Activated T-helper 1 cell treated with anti-CD3 and anti-CD28 coated beads, Interleukin-12 subunit alpha, Interleukin-12 subunit beta, Interleukin-2, Interleukin-4 antibody, amounts not matched to agents 30 ng/mL and 10 ng/mL and 1 ng/mL, durations not matched to agents 14 hours and 24 hours and 36 hours (primary cell): Measurements from ENCODE around the gene ZSCAN32. TPM values are rescaled to one million over a fixed set of nuclear protein-coding genes. Genes with fewer than 3 reads are reported as not detected.

Experiments used
- DNase-seq: peaks from one replicate; pipeline ENCODE4 v3.0.0; 2021; ENCODE audit warnings: low spot score
- H3K27ac Mint-ChIP-seq: one replicate; pipeline ENCODE4 v1.8.0; 2021; ENCODE audit warnings: mild to moderate bottlenecking, mixed read lengths
- H3K27me3 Mint-ChIP-seq: one replicate; pipeline ENCODE4 v1.8.0; 2022; ENCODE audit warnings: mild to moderate bottlenecking, moderate library complexity, mixed read lengths; ENCODE audit not compliant: insufficient read depth
- H3K36me3 Mint-ChIP-seq: one replicate; pipeline ENCODE4 v1.8.0; 2021; ENCODE audit warnings: low read depth, mixed read lengths
- H3K4me1 Mint-ChIP-seq: one replicate; pipeline ENCODE4 v1.8.0; 2021; ENCODE audit warnings: low read depth, mixed read lengths
- H3K4me3 Mint-ChIP-seq: one replicate; pipeline ENCODE4 v1.8.0; 2021; ENCODE audit warnings: mild to moderate bottlenecking, moderate library complexity, mixed read lengths
- H3K9me3 Mint-ChIP-seq: one replicate; pipeline ENCODE4 v1.8.0; 2021; ENCODE audit warnings: mixed read lengths
- intact Hi-C: fragments of 100-400 bp; cut with micrococcal nuclease; formaldehyde crosslinking; loops from one replicate; pipeline ENCODE4 v1.15.1; 2024
- total RNA-seq: library from RNA; stranded (reverse); gene quantifications from 2 replicates; pipeline ENCODE4 v1.2.3, GENCODE V29; 2022

Gene ZSCAN32
- 14.3 and 19.4 TPM in 2 replicates for total RNA-seq

GRCh38 chr16:3400779-3401688, at the start of gene ZSCAN32, which contains the start of gene ZNF174:
Gene ZSCAN32, minus strand, starts transcription at chr16:3401004. Its CDS starts 3,447 bp downstream, at chr16:3397557.
Gene ZNF174, plus strand, starts transcription at chr16:3401215. Its CDS starts 790 bp downstream, at chr16:3402005.
- H3K4me3 Mint-ChIP-seq: peak within 1 kb of the TSS; percentile 96
- peaks cover 7% of the 10 kb centered on the region for H3K4me1 Mint-ChIP-seq
- H3K9me3 Mint-ChIP-seq: peaks cover 50% of the 10 kb centered on the region
- H3K36me3 Mint-ChIP-seq: peaks cover 62% of the 10 kb centered on the region
- peak within 1 kb of the TSS; percentile 81 for H3K27ac Mint-ChIP-seq
- intact Hi-C loops: loop anchor here (1.0 to 10.0 kb wide), 10 partner anchors 36 to 866 kb away; partner anchors contain the start of genes CEMP1, NAA60, OR1F1 and PDPK1
- peak; percentile 99 for DNase-seq
- no peaks in the 10 kb centered on the region for H3K27me3 Mint-ChIP-seq

DNA sequence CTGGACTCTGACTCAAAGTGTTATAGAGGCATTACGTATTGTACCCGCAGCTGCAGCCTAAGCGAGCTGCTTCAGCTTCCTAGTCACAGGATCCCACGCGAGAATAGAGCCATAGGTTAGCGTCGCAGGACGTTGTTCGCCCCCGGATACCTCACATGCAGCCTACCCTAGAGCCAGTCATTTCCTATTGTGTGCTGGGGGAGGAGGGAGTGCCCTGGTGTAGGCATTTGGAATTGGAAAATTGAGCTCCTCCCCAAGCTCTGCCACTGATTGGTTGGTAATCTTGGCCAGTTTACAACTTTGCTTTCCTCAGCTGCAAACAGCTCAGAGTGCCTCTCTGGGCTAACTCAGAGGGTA, 43.2 kb upstream of the ZSCAN32 start:
- Mint-ChIP-seq H3K36me3 (peaks cover 42% of the 10 kb centered on the region), H3K9me3 (peaks cover 32% of the 10 kb centered on the region), H3K27me3 (no peaks in the 10 kb centered on the region), H3K4me3 (peak overlapping the region; percentile 99), H3K27ac (peak overlapping the region; percentile 98), H3K4me1 (peaks cover 15% of the 10 kb centered on the region)
- DNase-seq: no peak
- intact Hi-C loops: loop anchor here (1.0 to 5.0 kb wide), 4 partner anchors 13 to 209 kb away; partner anchors contain the start of genes TIGD7, ZNF200 and ZNF75A

DNA sequence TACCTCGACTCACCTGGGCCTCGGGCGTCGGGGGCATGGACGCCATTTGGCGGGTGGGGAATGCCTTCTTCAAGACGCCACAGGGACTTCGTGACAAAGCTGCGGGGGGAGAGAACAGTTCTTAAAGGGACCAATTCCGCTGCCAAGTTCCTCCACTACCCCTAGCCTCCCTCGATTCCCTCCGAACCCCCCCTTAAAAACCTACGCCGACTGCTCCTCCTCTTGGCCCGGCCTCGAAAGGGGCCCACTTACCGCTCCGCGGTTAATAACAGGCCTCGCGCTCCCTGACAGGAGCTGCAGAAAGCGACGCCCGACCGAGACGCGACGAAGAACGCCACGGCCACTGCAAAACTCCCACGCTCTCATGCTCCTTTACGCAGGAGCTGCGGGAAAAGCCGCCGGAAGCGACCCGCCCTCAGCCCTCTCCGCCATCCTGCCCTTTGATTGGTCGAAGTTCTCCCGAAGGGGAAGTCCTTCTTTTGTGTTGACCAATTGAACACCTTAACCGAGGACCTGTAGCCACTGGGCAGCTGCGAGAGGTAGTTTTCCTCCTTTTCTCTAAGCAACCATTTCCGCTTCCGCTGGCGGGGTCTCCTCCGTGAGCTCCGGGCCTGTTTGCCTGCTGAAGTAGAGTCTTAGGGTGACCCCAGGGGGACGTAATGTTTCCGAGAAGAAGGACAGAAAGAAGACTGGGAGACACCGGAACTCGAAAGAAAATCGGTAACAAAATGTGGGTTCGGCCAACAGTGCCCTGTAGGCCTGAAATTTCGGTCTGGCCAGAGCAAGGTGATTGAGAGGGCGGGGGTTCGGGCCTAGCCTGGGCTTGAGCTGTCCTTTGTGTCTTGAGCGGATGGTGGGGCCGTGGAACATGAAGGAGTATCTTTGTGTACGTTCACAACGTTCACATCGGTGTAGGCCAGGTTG, 42.6 kb upstream of the ZSCAN32 start, which contains the start of the genes NAA60 and ZNF597:
Gene NAA60 (plus strand): TSS at position 573 of the 924 bp plus-strand sequence. CDS start 32,548 bp downstream, outside the sequence.
Gene ZNF597 (minus strand): TSS at position 397 of the 924 bp plus-strand sequence. CDS start 351 bp downstream, at position 46.
- Mint-ChIP-seq H3K27ac (peak within 1 kb of the TSS; percentile 98), H3K4me1 (peaks cover 15% of the 10 kb centered on the region), H3K4me3 (peak within 1 kb of the TSS; percentile 99), H3K27me3 (no peaks in the 10 kb centered on the region), H3K9me3 (peaks cover 32% of the 10 kb centered on the region), H3K36me3 (peaks cover 36% of the 10 kb centered on the region)
- intact Hi-C loops: loop anchor here (1.0 to 5.0 kb wide), 6 partner anchors 14 to 208 kb away; partner anchors contain the start of genes TIGD7, ZNF174, ZNF200 and ZNF263
- peak; percentile 79 for DNase-seq

DNA sequence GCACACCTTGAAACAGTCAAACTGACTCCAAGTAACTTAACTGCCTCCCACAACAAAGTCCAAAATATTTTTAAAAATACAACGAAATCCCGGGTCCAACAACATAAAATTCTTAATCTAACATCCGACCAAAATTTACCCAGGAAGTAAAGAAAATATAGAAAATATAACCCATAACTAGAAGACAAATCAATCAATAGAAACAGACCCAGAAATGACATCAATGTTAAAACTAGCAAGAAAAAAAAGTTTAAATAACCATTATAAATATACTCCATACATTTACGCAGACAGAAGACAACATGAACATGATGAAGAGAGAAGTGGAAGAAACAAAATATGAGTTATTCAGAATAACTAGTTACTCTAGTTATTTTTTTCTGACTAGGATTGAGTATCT, 38.8 kb upstream of the ZSCAN32 start:
- Mint-ChIP-seq H3K4me3 (no peak overlapping the region), H3K27ac (no peak overlapping the region), H3K27me3 (no peaks in the 10 kb centered on the region), H3K4me1 (peaks cover 14% of the 10 kb centered on the region), H3K36me3 (peaks cover 47% of the 10 kb centered on the region), H3K9me3 (peaks cover 38% of the 10 kb centered on the region)
- DNase-seq: no peak
- intact Hi-C loops: loop anchor here (5.0 kb wide), 1 partner anchor 132 kb away; the partner anchor contains the start of genes TIGD7 and ZNF75A

DNA sequence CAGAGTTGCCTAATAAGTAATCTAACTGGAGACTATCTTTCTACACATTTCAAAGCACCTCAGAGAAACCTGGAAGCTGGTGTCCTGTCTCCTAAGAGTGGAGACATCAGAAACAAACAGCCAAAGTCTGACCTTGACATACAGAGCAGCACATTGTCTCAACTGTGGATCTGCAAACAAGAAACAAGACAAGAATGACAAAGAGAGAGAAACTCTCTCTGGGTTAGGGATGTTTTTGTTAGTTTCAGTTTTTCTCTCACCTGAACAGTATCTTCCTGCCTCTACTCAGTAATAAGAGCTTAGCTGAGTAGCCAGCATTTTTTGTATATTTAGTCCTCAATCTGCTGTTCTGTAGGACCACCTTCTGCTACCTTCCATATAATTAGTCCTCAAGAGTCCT, 33.6 kb upstream of the ZSCAN32 start:
- Mint-ChIP-seq H3K4me1 (peaks cover 13% of the 10 kb centered on the region), H3K4me3 (no peak overlapping the region), H3K27me3 (peaks cover 2% of the 10 kb centered on the region), H3K27ac (no peak overlapping the region), H3K36me3 (peaks cover 43% of the 10 kb centered on the region), H3K9me3 (peaks cover 39% of the 10 kb centered on the region)
- intact Hi-C loops: no loop called here
- no peak for DNase-seq

DNA sequence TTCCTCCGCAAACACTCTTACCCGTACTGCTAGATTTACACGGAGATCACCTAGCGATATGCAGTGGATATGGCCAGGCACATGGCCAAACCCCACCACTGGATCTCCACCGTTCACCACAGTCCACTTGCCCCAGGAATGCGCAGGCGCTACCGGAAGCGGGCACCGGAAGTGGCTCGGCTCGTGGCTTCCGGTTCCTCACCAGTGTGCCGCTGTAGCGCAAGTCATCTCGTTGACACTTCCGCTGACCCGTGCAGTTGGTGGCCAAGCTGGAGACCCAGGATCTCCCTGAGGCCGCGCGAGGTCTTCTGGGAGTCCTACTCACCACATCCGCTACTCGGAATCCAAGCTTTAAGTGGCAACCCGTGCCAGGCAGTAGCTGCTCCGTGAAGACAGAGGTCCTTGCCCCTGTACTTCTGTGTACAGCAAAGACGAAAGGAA, 31.0 kb upstream of the ZSCAN32 start:
- Mint-ChIP-seq H3K4me3 (no peak overlapping the region), H3K36me3 (peaks cover 30% of the 10 kb centered on the region), H3K4me1 (peaks cover 13% of the 10 kb centered on the region), H3K9me3 (peaks cover 30% of the 10 kb centered on the region), H3K27ac (no peak overlapping the region), H3K27me3 (peaks cover 2% of the 10 kb centered on the region)
- intact Hi-C loops: no loop called here
- no peak for DNase-seq

DNA sequence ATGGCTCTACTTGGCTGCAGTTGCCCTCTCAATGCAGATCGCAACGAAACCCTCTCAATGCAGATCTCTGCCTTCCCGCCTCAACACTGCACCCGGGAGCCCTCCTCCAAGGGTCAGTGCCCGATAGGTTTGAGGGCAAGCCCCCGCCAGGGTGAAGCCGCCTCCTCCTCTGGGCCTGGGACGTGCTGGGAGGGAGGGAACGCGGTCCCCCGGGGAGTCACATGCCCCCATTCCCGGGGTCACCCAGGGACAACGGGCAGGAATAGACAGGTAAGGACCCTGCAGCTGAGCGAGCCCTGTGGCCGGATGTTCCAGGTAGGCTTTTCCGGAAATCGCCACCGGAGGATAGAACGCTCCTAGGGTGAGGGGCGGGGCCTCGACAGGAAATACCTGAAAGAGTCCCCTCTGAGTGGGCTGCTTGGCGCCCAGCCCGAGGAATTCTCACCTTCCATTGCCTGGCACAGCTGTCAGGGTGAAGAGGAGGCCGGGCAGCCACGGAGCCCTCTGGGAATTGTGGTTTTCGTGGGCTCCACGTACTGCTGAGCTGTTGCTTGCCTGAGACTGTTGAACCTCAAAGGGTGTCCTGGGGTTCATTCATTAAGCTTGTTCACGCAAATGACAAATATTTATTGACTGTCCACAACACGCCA, 13.1 kb upstream of the ZSCAN32 start:
- Mint-ChIP-seq H3K36me3 (peaks cover 19% of the 10 kb centered on the region), H3K4me3 (no peak overlapping the region), H3K4me1 (no peaks in the 10 kb centered on the region), H3K27me3 (no peaks in the 10 kb centered on the region), H3K9me3 (peaks cover 55% of the 10 kb centered on the region), H3K27ac (no peak overlapping the region)
- no peak for DNase-seq
- intact Hi-C loops: no loop called here

DNA sequence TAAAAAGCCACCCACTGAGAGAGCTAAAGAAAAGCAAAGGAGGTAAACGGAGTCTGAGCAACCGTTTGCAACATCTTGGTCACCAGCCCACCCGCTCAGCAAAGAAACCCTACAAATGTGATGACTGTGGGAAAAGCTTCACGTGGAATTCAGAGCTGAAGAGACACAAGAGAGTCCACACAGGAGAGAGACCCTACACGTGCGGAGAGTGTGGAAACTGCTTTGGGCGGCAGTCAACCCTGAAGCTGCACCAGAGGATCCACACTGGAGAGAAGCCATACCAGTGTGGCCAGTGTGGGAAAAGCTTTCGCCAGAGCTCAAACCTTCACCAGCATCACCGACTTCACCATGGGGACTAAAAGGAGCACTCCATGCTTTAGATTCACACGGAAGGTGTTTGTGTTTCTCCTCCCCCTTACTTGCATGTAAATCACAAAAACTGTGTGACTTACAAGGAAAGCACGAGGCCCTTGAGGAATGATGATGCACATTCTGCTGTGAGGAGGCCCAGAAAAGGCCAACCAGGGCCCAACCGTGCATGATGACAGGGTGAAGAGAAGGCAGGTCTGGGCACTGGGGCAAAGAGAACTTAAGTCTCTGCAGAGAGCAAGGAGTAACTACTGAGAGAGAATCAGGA, 7.9 kb upstream of the ZSCAN32 start:
- Mint-ChIP-seq H3K9me3 (peaks cover 77% of the 10 kb centered on the region), H3K27ac (no peak overlapping the region), H3K4me3 (no peak overlapping the region), H3K4me1 (no peaks in the 10 kb centered on the region), H3K36me3 (peaks cover 60% of the 10 kb centered on the region), H3K27me3 (no peaks in the 10 kb centered on the region)
- DNase-seq: no peak
- intact Hi-C loops: loop anchor here (10.0 kb wide), 2 partner anchors 224 to 874 kb away; partner anchors contain the start of genes CEMP1, OR1F1 and PDPK1

DNA sequence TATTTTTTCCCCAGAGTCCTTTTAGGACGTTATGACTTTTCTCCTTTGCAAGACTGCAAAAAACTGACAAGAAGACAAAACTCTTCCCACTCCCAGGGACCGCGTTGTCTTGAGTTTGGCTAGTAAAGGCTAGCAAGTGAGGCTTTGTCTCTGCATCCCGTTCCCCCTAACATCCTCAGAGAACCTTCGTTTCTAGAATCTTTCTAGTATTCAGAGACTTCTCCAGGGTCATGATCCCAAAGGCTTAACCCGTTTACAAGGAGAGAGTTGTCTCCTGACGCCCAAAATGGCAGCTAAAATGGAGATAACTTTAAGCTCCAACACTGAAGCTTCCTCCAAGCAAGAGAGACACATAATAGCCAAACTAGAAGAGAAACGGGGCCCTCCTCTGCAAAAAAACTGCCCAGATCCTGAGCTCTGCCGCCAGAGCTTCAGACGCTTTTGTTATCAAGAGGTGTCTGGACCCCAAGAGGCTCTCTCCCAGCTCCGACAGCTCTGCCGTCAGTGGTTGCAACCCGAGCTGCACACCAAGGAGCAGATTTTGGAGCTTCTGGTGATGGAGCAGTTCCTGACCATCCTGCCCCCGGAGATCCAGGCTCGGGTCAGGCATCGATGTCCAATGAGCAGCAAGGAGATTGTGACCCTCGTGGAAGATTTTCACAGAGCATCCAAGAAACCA, 1.1 kb upstream of the ZSCAN32 start:
- Mint-ChIP-seq H3K27ac (peak overlapping the region; percentile 78), H3K9me3 (peaks cover 50% of the 10 kb centered on the region), H3K4me1 (peaks cover 7% of the 10 kb centered on the region), H3K27me3 (no peaks in the 10 kb centered on the region), H3K36me3 (peaks cover 62% of the 10 kb centered on the region), H3K4me3 (peak overlapping the region; percentile 96)
- DNase-seq: no peak
- intact Hi-C loops: loop anchor here (1.0 to 10.0 kb wide), 10 partner anchors 37 to 867 kb away; partner anchors contain the start of genes CEMP1, NAA60, OR1F1 and PDPK1

- Mint-ChIP-seq H3K36me3 (peaks cover 64% of the 10 kb centered on the region), H3K4me1 (peaks cover 7% of the 10 kb centered on the region), H3K27me3 (no peaks in the 10 kb centered on the region), H3K4me3 (peak overlapping the region; percentile 96), H3K27ac (peak overlapping the region; percentile 80), H3K9me3 (peaks cover 48% of the 10 kb centered on the region)
- no peak for DNase-seq
- intact Hi-C loops: loop anchor here (2.0 to 10.0 kb wide), 3 partner anchors 36 to 866 kb away; partner anchors contain the start of genes CEMP1, OR1F1 and PDPK1
Measured at GRCh38 chr16:3400446-3400778, 392 bp downstream of the ZSCAN32 start.
